ENCODE results near the gene LRRC59.

The LRRC59 gene

DNA sequence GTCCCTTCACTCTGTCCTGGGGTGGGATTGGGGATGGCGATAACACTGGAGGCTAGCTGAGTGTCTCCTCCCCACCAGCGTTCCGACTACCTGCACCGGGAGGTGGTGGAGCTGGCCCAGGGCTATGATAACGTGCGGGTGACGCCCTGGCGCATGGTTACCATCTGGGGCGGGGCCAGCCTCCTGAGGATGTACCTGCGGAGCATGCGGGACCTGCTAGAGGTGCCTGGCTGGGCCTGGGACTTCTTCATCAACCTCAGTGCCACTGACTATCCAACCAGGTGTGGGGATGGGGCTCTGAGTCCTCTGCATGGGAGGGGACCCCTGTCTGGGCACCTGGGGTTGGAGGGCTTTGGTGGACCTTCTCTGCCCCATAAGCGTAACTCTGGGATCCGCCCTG is 42.5 kb downstream of the LRRC59 start:
- no peak for DNase-seq (ENCODE audit: low read depth)
- TF ChIP-seq CTCF (IDR thresholded peaks at IDR 0.05; ENCODE audit: low read depth, low read length, missing control alignments), result no peak
- in situ Hi-C loops (cut with HindIII; ENCODE audit: low sequenced_read_pairs), result no loop called here
- H3K4me3 ChIP-seq (ENCODE audit: low read depth, low read length), result no peak overlapping the region

GRCh38 chr17:50354198-50354597 is 43.1 kb downstream of the LRRC59 start:
- no peak overlapping the region for H3K4me3 ChIP-seq (ENCODE audit: low read depth, low read length)
- DNase-seq (ENCODE audit: low read depth), result no peak
- no peak for TF ChIP-seq CTCF (IDR thresholded peaks at IDR 0.05; ENCODE audit: low read depth, low read length, missing control alignments)
- in situ Hi-C loops (cut with HindIII; ENCODE audit: low sequenced_read_pairs), result no loop called here

- in situ Hi-C loops (cut with HindIII; ENCODE audit: low sequenced_read_pairs), result no loop called here
- DNase-seq (ENCODE audit: low read depth), result no peak
- H3K4me3 ChIP-seq (ENCODE audit: low read depth, low read length), result no peak overlapping the region
- TF ChIP-seq CTCF (IDR thresholded peaks at IDR 0.05; ENCODE audit: low read depth, low read length, missing control alignments), result no peak
Observed at GRCh38 chr17:50353600-50354195, 43.6 kb downstream of the LRRC59 start.

GRCh38 chr17:50352693-50353599 is 44.4 kb downstream of the LRRC59 start:
- TF ChIP-seq CTCF (IDR thresholded peaks at IDR 0.05; ENCODE audit: low read depth, low read length, missing control alignments), result no peak
- no peak for DNase-seq (ENCODE audit: low read depth)
- in situ Hi-C loops (cut with HindIII; ENCODE audit: low sequenced_read_pairs), result no loop called here
- no peak overlapping the region for H3K4me3 ChIP-seq (ENCODE audit: low read depth, low read length)

DNA sequence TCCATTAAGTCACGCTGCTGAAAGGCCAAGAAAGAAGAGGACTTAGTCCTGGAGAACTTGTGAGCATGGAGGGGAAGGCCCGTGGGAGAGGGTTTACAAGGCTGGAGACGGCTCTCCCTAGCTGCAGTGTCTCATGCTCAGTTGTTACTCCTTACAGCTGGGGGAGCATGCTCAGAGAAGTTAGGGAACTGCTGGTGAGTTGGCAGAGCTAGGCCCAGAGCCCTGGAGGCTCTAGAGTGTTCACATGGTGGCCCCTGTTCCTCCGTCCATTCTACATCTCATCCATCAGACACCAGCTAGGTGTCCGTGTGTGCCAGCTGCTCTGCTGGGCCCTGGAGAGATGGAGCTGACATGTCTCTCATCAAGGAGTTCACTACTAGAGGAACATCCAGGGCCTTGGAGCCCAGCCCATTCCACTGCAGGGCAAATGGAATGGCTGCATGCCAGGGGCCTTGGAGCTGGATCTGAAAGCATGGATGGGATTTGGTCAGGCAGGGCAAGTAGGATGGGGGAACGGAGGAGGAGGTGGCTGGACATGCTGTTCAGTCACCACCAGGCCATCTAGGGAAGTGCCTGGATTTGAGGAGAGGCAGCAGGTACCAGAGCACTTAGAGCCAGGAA is 45.1 kb downstream of the LRRC59 start:
- no peak for DNase-seq (ENCODE audit: low read depth)
- TF ChIP-seq CTCF (IDR thresholded peaks at IDR 0.05; ENCODE audit: low read depth, low read length, missing control alignments), result no peak
- in situ Hi-C loops (cut with HindIII; ENCODE audit: low sequenced_read_pairs), result no loop called here
- H3K4me3 ChIP-seq (ENCODE audit: low read depth, low read length), result no peak overlapping the region

- TF ChIP-seq CTCF (IDR thresholded peaks at IDR 0.05; ENCODE audit: low read depth, low read length, missing control alignments), result no peak
- H3K4me3 ChIP-seq (ENCODE audit: low read depth, low read length), result no peak overlapping the region
- in situ Hi-C loops (cut with HindIII; ENCODE audit: low sequenced_read_pairs), result no loop called here
- no peak for DNase-seq (ENCODE audit: low read depth)
Observed at GRCh38 chr17:50350733-50351132, 46.6 kb downstream of the LRRC59 start.
